TTC549 (cell line): ENCODE data around the gene RSAD1.

Experiments
- FAIRE-seq: peaks from 2 replicates; lab custom pipeline; 2012; peaks lifted over from hg19 to GRCh38; lab: Jason Lieb, UNC

RSAD1 gene

GRCh38 chr17:50458701-50459676 is 19.7 kb upstream of the RSAD1 start:
- FAIRE-seq: no peak

- FAIRE-seq: no peak
Observed at GRCh38 chr17:50459756-50460155, 18.9 kb upstream of the RSAD1 start.

- no peak for FAIRE-seq
Observed at GRCh38 chr17:50460831-50461526, 17.7 kb upstream of the RSAD1 start.

- FAIRE-seq: no peak
Observed at GRCh38 chr17:50461550-50462132, 17.0 kb upstream of the RSAD1 start.

GRCh38 chr17:50462446-50462845 is 16.2 kb upstream of the RSAD1 start:
- FAIRE-seq: no peak

GRCh38 chr17:50464121-50464520 is 14.5 kb upstream of the RSAD1 start:
- FAIRE-seq: no peak

- no peak for FAIRE-seq
Observed at GRCh38 chr17:50464736-50465135, 13.9 kb upstream of the RSAD1 start.

GRCh38 chr17:50465171-50465570 is 13.5 kb upstream of the RSAD1 start:
- no peak for FAIRE-seq

GRCh38 chr17:50465635-50466034 is 13.0 kb upstream of the RSAD1 start:
- no peak for FAIRE-seq

- FAIRE-seq: no peak
Observed at GRCh38 chr17:50466371-50467113, 12.1 kb upstream of the RSAD1 start.

GRCh38 chr17:50467114-50467854 is 11.4 kb upstream of the RSAD1 start:
- FAIRE-seq: no peak

GRCh38 chr17:50467855-50468303 is 10.8 kb upstream of the RSAD1 start:
- no peak for FAIRE-seq

GRCh38 chr17:50468304-50469207 is 10.1 kb upstream of the RSAD1 start, which contains the start of gene CHAD:
CHAD (minus strand) TSS chr17:50468880; CDS start chr17:50468813, 67 bp downstream.
- no peak for FAIRE-seq

- FAIRE-seq: no peak
Observed at GRCh38 chr17:50469208-50469605, 9.5 kb upstream of the RSAD1 start.

GRCh38 chr17:50469671-50470305 is 8.9 kb upstream of the RSAD1 start:
- FAIRE-seq: no peak

GRCh38 chr17:50470426-50470825 is 8.2 kb upstream of the RSAD1 start:
- FAIRE-seq: no peak

GRCh38 chr17:50471009-50471905 is 7.4 kb upstream of the RSAD1 start:
- no peak for FAIRE-seq

- no peak for FAIRE-seq
Observed at GRCh38 chr17:50472286-50472685, 6.4 kb upstream of the RSAD1 start.

GRCh38 chr17:50472761-50473161 is 5.9 kb upstream of the RSAD1 start:
- FAIRE-seq: peak; percentile 77
